ENCODE data around the gene FBXO41.
A peak's percentile ranks its signal among the peaks of the same experiment; 100 is the strongest.

FBXO41 gene

GRCh38 chr2:73244580-73244979 is 39.7 kb downstream of the FBXO41 start:
- DNase-seq (ENCODE audit: low read depth in 1 of 2, low spot score in 1 of 2): no peak

DNA sequence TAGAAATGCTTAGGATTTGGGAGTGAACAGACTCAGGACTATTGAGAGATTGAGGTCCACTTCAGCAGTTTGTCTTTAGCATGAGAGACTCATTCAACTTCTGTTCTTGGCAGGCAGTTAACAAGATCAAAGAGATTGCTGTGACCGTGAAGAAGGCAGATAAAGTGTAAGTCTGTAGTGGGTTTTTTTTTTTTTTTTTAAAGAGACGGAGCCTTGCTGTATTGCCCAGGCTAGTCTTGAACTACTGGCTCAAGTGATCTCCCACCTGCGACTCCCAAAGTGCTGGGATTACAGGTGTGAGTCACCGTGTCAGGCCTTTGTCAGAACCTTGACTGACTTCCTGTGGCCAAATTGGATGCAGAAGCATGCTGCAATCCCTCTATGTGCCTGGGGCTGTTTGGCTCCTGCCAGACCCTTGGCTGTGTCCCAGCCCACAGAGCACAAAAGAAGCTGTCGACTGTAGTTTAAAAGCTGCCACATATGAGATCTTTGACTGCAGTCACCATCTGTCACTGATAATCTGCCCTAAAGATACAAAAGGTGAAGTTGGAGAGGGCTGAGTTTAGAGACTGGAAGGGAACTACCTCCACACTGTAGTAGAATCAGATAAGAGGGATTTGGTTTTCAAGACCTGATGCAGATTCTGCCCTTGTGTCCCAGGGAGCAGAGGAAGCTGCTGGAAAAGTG is 40.3 kb downstream of the FBXO41 start:
- DNase-seq (ENCODE audit: low read depth in 1 of 2, low spot score in 1 of 2): no peak

DNA sequence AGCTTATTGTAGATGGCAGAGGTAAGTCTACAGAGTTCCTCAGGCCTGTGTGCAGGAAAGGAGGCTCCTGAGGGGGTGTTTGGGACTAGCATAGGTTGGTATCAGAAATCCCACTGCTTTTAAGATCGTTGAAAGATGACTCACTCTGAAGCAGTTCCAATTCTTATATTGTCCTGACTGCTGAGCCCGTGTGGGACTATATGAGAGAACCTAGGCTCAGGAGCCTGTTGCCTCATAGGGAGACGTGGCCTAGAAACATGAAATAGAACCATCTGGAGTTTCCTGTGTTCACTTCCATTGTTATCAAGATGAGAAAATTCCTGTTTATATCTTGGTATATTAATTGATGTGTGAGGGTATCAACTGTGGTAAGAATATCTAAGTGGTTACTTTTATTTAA is 44.5 kb downstream of the FBXO41 start:
- no peak for DNase-seq (ENCODE audit: low read depth in 1 of 2, low spot score in 1 of 2)

GRCh38 chr2:73238976-73239375 is 45.3 kb downstream of the FBXO41 start:
- no peak for DNase-seq (ENCODE audit: low read depth in 1 of 2, low spot score in 1 of 2)

- no peak for DNase-seq (ENCODE audit: low read depth in 1 of 2, low spot score in 1 of 2)
These were observed 46.1 kb downstream of the FBXO41 start for GRCh38 chr2:73238149-73238548.

GRCh38 chr2:73237168-73237567 is 47.1 kb downstream of the FBXO41 start:
- DNase-seq (ENCODE audit: low read depth in 1 of 2, low spot score in 1 of 2): no peak

DNA sequence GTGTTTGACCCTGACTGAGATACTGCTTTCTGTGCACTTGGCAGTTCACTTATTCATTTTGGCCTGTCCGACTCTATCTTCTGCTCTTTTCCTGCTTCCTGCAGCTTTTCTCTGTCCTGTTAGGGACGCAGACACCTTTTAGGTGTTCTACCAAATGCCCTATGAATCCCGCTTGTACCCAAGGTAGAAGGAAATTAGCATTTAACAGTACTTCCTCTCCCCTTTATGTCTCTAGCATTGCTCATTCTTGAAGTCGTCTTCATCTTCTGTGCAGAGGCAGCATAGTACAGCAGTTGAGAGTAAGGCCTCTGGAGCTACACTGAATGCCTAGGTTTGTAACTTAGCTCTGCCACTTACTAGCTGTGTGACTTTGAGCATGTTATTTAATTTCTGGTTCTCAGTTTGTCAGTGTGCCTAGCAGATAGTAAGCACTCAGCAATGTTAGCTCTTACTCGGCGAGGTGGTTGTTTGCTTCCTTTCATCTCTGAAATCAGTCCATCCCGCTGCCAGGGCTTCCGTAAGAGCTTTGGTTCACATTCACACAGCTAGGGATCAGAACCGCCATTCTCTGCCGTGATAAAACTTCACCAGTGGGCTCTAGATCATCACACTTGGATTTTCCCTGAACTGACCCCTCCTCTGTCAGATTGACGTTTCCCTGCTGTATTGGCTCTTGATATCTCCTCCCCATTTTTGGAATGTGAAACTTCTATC is 48.8 kb downstream of the FBXO41 start:
- no peak for DNase-seq (ENCODE audit: low read depth in 1 of 2, low spot score in 1 of 2)

- peak; percentile 67 to 71 for DNase-seq (ENCODE audit: low read depth in 1 of 2, low spot score in 1 of 2)
These were observed 50.1 kb downstream of the FBXO41 start, which contains the start of gene CCT7 for GRCh38 chr2:73233932-73234832. Gene CCT7, plus strand, starts transcription at chr2:73234308. Its CDS starts 71 bp downstream, at chr2:73234379.

DNA sequence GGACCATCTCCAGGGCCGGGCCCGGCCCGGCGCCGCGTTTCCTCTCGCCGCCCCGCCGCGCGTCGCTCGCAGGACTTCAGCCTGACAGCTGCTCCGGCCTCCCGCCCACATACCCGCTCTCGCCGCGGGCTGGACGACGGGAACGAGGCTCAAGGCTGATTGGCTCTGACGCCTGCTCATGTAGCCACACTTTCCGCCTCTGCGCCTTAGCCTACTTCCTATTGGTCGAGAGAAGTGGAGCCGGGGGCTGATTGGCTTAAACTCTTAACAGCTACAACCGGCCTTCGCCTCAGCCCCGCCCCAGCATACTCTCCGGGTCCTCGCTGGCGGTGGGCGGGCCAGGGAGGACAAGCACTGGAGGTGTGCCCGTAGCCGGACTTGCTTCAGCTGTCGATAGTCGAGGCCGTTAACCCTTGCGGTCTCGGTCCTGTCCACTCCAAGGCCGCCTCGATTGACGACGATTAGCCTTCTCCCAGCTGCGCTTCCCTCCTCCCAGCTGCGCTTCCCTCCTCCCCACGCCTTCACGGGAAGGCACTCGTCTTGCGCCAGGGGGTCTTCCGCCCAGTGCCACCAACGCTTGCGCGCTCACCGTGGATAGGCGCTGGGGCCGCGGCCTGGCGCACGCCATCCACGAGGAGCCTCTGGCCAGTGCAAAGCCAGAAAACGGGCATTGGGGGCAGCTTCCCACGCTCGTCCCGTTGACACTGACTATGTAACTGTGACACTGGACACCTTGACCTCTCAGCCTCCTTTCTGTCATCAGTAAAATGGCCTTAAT is 50.9 kb downstream of the FBXO41 start, which contains the start of gene PRADC1:
Gene PRADC1 (minus strand): TSS at position 86 of the 778 bp plus-strand sequence. CDS start 79 bp downstream, at position 7.
- DNase-seq (ENCODE audit: low read depth in 1 of 2, low spot score in 1 of 2): peak; percentile 77 to 84

DNA sequence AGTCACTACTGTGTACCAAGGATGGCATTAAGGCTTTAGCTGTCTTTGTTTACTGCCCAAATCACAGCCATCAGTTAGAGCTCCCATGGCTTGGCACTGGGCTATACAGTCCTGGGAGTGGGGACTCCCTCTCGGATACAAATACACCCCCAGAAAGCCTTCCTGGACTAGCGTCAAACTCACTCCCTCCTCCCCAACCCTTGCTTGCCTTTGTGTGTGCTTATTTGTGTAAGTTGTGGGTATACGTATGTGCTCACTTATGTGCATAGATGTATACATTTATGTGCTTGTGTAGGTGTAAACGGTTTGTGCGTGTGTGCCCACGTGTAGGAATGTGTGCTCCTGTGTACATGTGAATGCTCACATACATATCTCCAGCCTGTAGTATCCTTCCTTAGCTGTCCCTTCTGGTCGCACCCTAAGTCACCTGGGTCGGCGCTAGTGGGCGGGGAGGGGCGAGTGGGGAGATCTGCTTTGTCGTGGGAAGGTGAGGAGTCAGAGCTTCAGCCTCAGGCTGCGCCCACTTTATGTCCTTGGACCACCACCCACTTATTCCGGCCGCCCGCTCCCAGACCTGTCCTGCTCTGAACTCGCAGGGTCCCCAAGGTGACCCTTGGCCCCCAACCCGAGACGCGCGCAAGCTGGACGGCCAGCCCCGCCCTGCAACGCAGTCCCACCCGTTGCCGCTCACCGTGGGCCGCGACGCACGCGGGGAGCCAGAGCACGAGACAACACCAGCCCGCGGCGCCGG is 51.7 kb downstream of the FBXO41 start:
- no peak for DNase-seq (ENCODE audit: low read depth in 1 of 2, low spot score in 1 of 2)

DNA sequence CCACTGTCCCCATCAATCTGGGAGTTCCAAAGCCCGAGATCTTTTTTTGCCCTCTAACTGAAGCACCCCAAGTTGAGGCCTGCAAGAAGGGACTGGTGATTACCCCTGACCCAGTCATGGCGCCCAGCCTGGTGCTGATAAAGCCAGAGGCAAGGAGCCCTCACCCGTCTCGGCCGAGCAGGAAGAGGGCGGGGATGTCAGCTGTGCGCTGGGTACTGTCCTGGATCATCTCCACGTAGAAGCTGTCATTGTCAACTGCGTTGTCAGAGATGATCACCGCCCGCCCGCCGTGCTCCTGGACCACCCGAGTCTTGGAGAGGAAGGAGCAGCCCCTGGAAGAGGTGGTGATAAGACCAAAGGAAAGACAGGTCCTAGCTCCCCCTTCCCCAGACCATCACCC is 55.6 kb downstream of the FBXO41 start:
- DNase-seq (ENCODE audit: low read depth in 1 of 2, low spot score in 1 of 2): no peak

GRCh38 chr2:73227086-73227485 is 57.2 kb downstream of the FBXO41 start:
- no peak for DNase-seq (ENCODE audit: low read depth in 1 of 2, low spot score in 1 of 2)

DNA sequence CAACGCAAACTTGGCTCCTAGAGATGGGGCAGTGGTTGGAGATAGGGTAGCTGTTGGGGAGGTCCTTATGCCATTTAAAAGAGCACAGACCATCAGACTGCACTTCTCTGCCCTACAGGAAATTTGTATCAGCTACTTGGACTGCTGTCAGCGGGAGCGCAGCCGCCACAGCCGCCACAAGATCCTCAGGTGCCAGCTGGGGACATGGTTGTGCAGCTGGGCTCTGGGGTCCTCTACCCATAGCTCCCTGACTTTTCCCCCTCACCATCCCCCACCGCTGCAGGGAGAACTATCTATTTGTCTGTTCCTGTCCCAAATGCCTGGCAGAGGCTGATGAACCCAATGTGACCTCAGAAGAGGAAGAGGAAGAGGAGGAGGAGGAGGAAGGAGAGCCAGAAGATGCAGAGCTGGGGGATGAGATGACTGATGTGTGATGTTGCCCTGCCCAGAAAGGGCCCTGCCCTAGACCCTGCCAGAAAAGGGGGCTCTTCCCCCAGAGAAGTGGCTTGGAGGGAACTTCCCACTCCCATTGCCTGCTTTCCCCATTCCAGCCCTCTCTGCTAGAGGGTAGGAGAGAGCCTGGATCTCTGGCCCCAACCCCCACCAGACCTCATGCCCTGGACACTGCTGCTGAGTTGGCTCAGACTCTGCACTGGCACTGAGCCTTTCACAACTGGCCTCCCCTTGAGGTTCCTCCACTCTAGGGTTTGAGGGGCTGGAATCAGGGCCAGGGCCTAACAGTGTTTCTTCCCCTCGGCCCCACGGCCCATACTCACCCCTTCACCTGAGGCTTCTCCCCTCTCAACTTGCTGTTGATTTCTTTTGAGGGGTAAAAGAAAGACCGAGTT is 58.5 kb downstream of the FBXO41 start:
- DNase-seq (ENCODE audit: low read depth in 1 of 2, low spot score in 1 of 2): no peak

- DNase-seq (ENCODE audit: low read depth in 1 of 2, low spot score in 1 of 2): no peak
These were observed 60.5 kb downstream of the FBXO41 start for GRCh38 chr2:73223821-73224220.

DNA sequence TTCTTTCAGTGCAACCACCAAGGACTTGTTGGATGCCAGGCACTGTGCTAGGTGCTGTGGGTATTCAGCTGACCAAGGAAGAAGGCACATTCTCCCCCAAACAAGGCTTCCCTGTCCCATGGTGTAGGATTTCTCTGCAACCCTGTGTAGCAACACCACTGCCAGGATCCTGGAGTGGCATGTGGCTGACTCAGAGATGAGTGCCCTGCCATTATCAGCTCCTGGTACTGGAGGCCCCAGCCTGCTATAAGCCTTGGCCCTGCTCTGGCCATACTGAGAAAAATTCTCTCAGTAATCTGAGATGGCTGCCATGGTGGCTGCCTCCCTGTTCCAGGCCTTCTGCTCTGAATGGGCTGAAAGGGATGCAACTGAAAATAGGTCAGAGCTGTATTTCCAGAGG is 66.0 kb downstream of the FBXO41 start:
- no peak for DNase-seq (ENCODE audit: low read depth in 1 of 2, low spot score in 1 of 2)

DNA sequence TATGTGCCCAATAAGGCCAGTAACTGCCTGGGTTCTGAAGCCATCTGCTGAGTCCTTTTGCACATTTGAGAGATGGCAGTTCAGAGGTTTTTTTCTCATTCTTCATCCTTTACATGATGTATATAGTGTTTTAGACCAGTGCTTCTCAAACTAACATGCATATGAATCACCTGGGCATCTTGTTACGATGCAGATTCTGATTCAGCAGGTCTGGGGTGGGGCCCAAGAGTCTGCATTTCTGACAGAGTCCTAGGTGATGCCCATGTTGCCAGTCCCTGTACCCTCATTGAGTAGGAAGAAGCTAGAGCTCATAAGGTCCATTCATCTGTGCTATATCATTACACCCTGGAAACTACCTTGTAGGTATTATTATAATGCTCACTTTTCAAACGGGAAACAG is 66.5 kb downstream of the FBXO41 start:
- no peak for DNase-seq (ENCODE audit: low read depth in 1 of 2, low spot score in 1 of 2)

GRCh38 chr2:73217160-73217559 is 67.1 kb downstream of the FBXO41 start:
- no peak for DNase-seq (ENCODE audit: low read depth in 1 of 2, low spot score in 1 of 2)

DNA sequence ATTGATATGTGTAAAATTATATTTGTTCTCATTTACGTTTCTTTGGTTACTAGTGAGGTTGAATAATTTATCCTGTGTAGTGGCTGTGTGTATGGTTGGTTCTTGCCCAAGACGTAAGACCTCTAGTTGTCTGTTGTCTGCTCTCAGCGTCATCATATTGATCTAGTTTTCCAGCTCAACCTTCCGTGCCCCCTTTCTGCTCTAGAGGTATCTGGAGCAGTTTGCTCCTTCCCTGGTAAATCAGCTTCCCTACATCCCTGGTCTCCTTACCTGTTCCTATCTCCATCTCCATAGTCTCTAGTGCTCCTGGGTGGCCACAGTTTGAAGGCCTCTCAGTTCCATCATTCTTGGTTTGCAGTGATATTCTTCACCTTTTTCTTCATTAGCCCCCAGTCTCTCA is 69.0 kb downstream of the FBXO41 start:
- DNase-seq (ENCODE audit: low read depth in 1 of 2, low spot score in 1 of 2): no peak

Data from stimulated activated CD4-positive, alpha-beta T cell treated with anti-CD3 and anti-CD28 coated beads, Interleukin-15, amount 100 ng/mL, for 1 hour (primary cell).